ENCODE measurements around the gene HOXA13. TPM values are rescaled to one million over a fixed set of nuclear protein-coding genes. Genes with fewer than 3 reads are reported as not detected.

HOXA13 gene
- total RNA-seq, 4 donors from 2014 or later = 0.12 TPM; not detected in 3

DNA sequence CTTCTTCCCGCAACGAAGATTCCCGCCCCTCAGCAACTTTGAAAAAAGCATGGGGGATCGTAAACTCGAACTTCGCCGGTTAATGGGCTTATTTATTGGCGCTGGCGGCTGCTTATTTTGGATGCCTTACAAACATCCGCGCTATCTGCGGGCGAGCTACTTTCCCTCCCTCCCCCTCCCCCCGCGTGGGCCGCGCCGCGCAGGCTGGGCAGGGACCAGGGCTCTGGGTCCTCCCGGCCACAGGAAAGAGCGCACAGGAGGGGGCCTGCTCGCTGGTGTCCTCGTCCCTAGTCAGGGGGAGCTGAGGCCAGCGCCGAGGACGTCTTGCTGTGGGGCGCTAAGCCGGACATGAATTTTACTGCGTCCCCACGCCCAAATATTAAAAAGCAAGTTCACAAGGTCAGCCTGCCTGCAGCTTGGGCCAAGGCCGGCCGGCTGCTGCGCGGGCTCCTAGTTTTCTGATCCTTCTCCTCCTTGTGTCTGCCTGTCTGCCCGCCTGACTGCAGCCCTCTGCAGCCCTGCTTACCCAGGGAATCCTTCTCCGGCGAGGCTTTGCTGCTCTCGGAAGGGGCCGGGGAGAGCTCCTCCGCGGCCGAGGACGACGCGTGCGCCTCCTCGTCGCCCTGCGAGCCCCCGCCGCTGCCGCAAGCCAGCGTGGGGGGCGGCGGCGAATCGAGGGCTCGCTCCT is 26.9 kb downstream of the HOXA13 start:
- Histone ChIP-seq H3K27me3 (peaks cover 100% of the 10 kb centered on the region), H3K4me1 (peaks cover 0 to 37% (median 24%) of the 10 kb centered on the region in 3 donors), H3K4me3 (peak overlapping the region; percentile 1 to 52), H3K27ac (no peak overlapping the region), H3K36me3 (no peaks in the 10 kb centered on the region), H3K9me3 (no peaks in the 10 kb centered on the region)
- WGBS, 2 donors (ENCODE audit: low coverage in 1 of 2) = 0 to 5% methylated on average over 1 to 8 of the region's 58 CpGs
- ATAC-seq = no peak
- TF ChIP-seq POLR2AphosphoS5 (IDR thresholded peaks at IDR 0.05) (no peak), EP300 (IDR thresholded peaks at IDR 0.05) (no peak), POLR2A (IDR thresholded peaks at IDR 0.05) (no peak)
- TF ChIP-seq, protein P1, sequence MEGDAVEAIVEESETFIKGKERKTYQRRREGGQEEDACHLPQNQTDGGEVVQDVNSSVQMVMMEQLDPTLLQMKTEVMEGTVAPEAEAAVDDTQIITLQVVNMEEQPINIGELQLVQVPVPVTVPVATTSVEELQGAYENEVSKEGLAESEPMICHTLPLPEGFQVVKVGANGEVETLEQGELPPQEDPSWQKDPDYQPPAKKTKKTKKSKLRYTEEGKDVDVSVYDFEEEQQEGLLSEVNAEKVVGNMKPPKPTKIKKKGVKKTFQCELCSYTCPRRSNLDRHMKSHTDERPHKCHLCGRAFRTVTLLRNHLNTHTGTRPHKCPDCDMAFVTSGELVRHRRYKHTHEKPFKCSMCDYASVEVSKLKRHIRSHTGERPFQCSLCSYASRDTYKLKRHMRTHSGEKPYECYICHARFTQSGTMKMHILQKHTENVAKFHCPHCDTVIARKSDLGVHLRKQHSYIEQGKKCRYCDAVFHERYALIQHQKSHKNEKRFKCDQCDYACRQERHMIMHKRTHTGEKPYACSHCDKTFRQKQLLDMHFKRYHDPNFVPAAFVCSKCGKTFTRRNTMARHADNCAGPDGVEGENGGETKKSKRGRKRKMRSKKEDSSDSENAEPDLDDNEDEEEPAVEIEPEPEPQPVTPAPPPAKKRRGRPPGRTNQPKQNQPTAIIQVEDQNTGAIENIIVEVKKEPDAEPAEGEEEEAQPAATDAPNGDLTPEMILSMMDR (IDR thresholded peaks at IDR 0.05) = no peak

DNA sequence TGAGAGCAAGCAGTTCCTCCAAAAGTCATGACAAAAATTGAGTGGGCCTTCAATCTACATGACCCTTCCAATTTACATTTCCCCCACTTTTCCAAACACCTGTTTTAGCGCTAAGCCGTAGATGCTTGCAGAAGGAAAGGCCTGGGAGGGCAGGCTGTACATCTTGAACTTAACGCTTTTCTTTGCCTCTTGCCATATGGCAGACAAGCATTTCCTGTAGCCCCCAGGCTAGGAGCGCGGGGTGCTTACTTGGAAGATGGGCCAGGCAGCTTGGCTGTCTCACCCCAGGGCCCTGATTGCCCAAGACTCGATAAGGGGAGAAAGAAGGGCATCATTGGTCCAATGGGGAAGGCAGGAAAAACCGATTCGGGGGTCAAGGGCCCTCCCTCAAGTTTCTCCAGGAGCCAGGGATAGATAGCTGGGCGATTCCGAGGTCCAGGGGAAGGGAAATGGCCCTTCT is 27.5 kb downstream of the HOXA13 start:
- Histone ChIP-seq H3K4me3 (peak overlapping the region in 1 of 2 donors; percentile 52), H3K27me3 (peaks cover 100% of the 10 kb centered on the region), H3K27ac (no peak overlapping the region), H3K9me3 (no peaks in the 10 kb centered on the region), H3K36me3 (no peaks in the 10 kb centered on the region), H3K4me1 (peaks cover 0 to 37% (median 24%) of the 10 kb centered on the region in 3 donors)
- TF ChIP-seq EP300 (IDR thresholded peaks at IDR 0.05) (no peak), POLR2AphosphoS5 (IDR thresholded peaks at IDR 0.05) (no peak), POLR2A (IDR thresholded peaks at IDR 0.05) (no peak)
- TF ChIP-seq, protein P1 (IDR thresholded peaks at IDR 0.05) = no peak
- ATAC-seq = no peak
- 18% methylated on average over 2 of the region's 10 CpGs; no CpG with 5 or more reads in 1 of the 2 donors for WGBS, 2 donors (ENCODE audit: low coverage in 1 of 2)

DNA sequence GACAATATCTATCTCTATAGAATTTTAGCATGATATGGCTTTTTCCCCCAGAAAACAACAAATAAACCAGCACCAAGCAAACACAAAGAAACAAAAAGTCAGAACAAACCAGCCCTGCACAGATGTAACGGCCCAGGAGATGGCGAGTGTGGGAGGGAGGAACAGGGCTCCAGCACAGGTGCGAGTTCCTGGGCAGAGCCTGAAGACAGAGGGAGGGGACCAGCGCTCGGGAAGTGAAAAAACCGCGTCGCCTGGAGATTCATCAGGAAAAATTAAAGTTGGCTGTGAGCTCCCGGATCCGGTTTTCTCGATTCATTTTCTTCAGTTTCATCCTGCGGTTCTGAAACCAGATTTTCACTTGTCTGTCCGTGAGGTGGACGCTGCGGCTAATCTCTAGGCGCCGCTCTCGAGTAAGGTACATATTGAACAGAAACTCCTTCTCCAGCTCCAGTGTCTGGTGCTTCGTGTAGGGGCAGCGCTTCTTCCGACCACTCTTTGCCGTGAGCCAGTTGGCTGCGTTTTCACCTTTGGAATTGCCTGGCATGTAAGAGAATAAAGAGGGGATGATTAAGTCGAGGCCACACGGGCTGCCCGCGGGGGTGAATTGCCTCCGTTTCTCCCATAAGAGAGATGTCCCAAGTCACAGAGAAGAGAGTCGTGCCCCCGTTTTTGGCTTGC is 28.1 kb downstream of the HOXA13 start:
- no peak overlapping the region for H3K27ac ChIP-seq
- WGBS, 2 donors (ENCODE audit: low coverage in 1 of 2) = 7 to 9% methylated on average over 17 to 21 of the region's 30 CpGs
- TF ChIP-seq POLR2AphosphoS5 (IDR thresholded peaks at IDR 0.05) = no peak
- TF ChIP-seq, protein P1 (IDR thresholded peaks at IDR 0.05) = no peak
- no peak for TF ChIP-seq POLR2A (IDR thresholded peaks at IDR 0.05)
- no peak for TF ChIP-seq EP300 (IDR thresholded peaks at IDR 0.05)
- H3K4me3 ChIP-seq = no peak overlapping the region
- peaks cover 0 to 39% (median 24%) of the 10 kb centered on the region in 3 donors for H3K4me1 ChIP-seq
- H3K36me3 ChIP-seq = no peaks in the 10 kb centered on the region
- H3K9me3 ChIP-seq = no peaks in the 10 kb centered on the region
- ATAC-seq = no peak
- H3K27me3 ChIP-seq = peaks cover 100% of the 10 kb centered on the region

DNA sequence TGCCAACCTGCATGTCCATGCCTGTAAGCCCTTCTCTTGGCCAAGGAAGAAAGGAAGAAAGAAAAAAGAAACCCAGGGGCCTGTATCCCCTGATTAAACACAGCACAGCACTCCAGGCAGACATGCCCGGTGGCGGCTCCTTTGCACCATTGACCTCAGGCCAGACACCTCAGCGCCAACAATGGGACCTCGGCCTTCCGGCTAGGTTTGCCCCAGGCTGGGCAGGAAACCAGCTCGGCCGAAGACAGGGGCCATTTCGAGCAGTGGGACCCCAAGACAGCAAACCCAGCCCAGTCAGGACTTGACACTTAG is 28.6 kb downstream of the HOXA13 start:
- Histone ChIP-seq H3K4me1 (peaks cover 0 to 44% (median 27%) of the 10 kb centered on the region in 3 donors), H3K9me3 (peaks cover 0 to under 1% (median 0%) of the 10 kb centered on the region in 3 donors), H3K36me3 (no peaks in the 10 kb centered on the region), H3K27me3 (peaks cover 100% of the 10 kb centered on the region), H3K27ac (no peak overlapping the region), H3K4me3 (no peak overlapping the region)
- ATAC-seq = no peak
- WGBS, 2 donors (ENCODE audit: low coverage in 1 of 2) = 0 to 17% methylated on average over 3 to 6 of the region's 8 CpGs
- TF ChIP-seq POLR2A (IDR thresholded peaks at IDR 0.05) (no peak), EP300 (IDR thresholded peaks at IDR 0.05) (no peak)

DNA sequence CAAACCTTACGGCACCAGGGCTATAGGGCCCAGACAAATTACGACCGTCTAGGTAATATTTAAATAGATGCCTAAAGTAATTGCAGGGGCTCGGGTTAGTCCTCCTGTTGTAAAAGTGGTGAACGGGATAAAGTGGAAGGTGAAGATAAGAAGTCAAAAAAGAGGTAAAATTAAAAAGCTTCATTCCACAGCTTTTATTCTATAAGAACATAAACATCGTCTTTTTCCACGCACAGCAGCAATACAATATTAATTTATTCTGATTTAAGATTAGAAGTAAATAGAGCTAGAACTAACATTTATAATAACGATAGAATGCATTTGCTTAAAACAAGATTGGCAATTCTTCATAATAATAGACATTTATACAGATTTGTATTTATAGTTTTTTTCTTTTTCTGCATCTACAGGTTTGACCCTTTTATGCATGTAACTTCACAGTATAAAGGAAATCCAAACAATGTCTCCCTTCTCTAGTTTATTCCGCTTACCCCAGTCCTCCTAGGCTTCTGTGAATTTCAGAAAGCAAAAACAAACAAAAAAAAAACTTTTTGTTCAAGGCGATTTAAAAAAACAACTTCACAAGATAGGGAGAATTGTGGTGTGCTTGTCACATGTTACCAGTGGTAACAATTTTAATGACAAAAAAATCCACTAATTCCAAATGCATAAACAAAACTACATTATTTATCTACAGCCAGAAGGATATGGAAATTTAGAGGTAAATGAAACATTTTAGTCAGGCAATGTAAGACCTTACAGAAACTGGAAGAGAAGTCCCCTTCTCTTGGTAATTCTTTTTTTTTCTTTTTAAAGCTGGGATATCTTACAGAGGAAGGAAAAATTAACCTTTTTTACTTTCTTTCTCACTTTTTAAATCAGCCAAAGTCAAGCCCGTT is 29.2 kb downstream of the HOXA13 start:
- H3K9me3 ChIP-seq = peaks cover 0 to 3% (median 0%) of the 10 kb centered on the region in 3 donors
- H3K36me3 ChIP-seq = no peaks in the 10 kb centered on the region
- H3K4me3 ChIP-seq = no peak overlapping the region
- TF ChIP-seq EP300 (IDR thresholded peaks at IDR 0.05) = no peak
- no peak for TF ChIP-seq POLR2A (IDR thresholded peaks at IDR 0.05)
- TF ChIP-seq, protein P1 (IDR thresholded peaks at IDR 0.05) = no peak
- TF ChIP-seq POLR2AphosphoS5 (IDR thresholded peaks at IDR 0.05) = no peak
- peaks cover 100% of the 10 kb centered on the region for H3K27me3 ChIP-seq
- H3K27ac ChIP-seq = no peak overlapping the region
- H3K4me1 ChIP-seq = peaks cover 0 to 50% (median 30%) of the 10 kb centered on the region in 3 donors
- no peak for ATAC-seq
- 17 to 18% methylated on average over 7 to 11 of the region's 11 CpGs for WGBS, 2 donors (ENCODE audit: low coverage in 1 of 2)
